Astrocyte (in vitro differentiated cells and primary cell): ENCODE data around the gene MYH11. TPM values are rescaled to one million over a fixed set of nuclear protein-coding genes. Genes with fewer than 3 reads are reported as not detected.

ENCODE experiments used
- DNase-seq: peaks from one replicate; pipeline ENCODE4 v3.0.0-alpha.2; 2010; ENCODE audit warnings: low read depth
- FAIRE-seq: peaks from 2 replicates; lab custom pipeline; 2011; peaks lifted over from hg19 to GRCh38; lab: Jason Lieb, UNC
- H2AFZ ChIP-seq: 2 replicates; pipeline ENCODE4 v1.6.0; 2012; ENCODE audit warnings: low read depth, low read length, inconsistent platforms
- H3K27ac ChIP-seq: 2 replicates; pipeline ENCODE4 v1.5.1; 2011; ENCODE audit warnings: low read depth, low read length, inconsistent platforms
- H3K27me3 ChIP-seq: 2 replicates; pipeline ENCODE4 v1.6.0; 2011; ENCODE audit warnings: low read length, inconsistent platforms; ENCODE audit not compliant: insufficient read depth
- H3K36me3 ChIP-seq: 2 replicates; pipeline ENCODE4 v1.5.1; 2011; ENCODE audit warnings: low read length, inconsistent platforms; ENCODE audit not compliant: insufficient read depth
- H3K4me1 ChIP-seq: 2 replicates; pipeline ENCODE4 v1.5.1; 2011; ENCODE audit warnings: low read length, inconsistent platforms; ENCODE audit not compliant: insufficient read depth
- H3K4me2 ChIP-seq: 2 replicates; pipeline ENCODE4 v1.6.0; 2012; ENCODE audit warnings: low read length, inconsistent platforms
- H3K4me3 ChIP-seq: 2 replicates; pipeline ENCODE4 v1.5.1; 2011; ENCODE audit warnings: low read depth, mild to moderate bottlenecking, low read length, inconsistent platforms; ENCODE audit not compliant: insufficient read depth
- H3K79me2 ChIP-seq: 2 replicates; pipeline ENCODE4 v1.6.0; 2012; ENCODE audit warnings: mild to moderate bottlenecking, low read length, inconsistent platforms; ENCODE audit not compliant: insufficient read depth
- H3K9ac ChIP-seq: 2 replicates; pipeline ENCODE4 v1.6.0; 2012; ENCODE audit warnings: mild to moderate bottlenecking, low read length, inconsistent platforms
- H3K9me3 ChIP-seq: 2 replicates; pipeline ENCODE4 v1.5.1; 2012; ENCODE audit warnings: low read depth, mild to moderate bottlenecking, low read length, inconsistent platforms; ENCODE audit not compliant: insufficient read depth
- H4K20me1 ChIP-seq: 2 replicates; pipeline ENCODE4 v1.6.0; 2012; ENCODE audit warnings: low read length, inconsistent platforms; ENCODE audit not compliant: insufficient read depth
- H3K27ac Mint-ChIP-seq: one replicate; pipeline ENCODE4 v1.8.0; 2021; ENCODE audit warnings: mild to moderate bottlenecking, mixed read lengths; ENCODE audit not compliant: unreplicated experiment
- H3K27me3 Mint-ChIP-seq: one replicate; pipeline ENCODE4 v1.8.0; 2021; ENCODE audit warnings: low read depth, mixed read lengths; ENCODE audit not compliant: unreplicated experiment
- H3K36me3 Mint-ChIP-seq: one replicate; pipeline ENCODE4 v1.8.0; 2021; ENCODE audit warnings: low read depth, mixed read lengths; ENCODE audit not compliant: unreplicated experiment
- H3K4me1 Mint-ChIP-seq: one replicate; pipeline ENCODE4 v1.8.0; 2021; ENCODE audit warnings: low read depth, mixed read lengths; ENCODE audit not compliant: unreplicated experiment
- H3K4me3 Mint-ChIP-seq: one replicate; pipeline ENCODE4 v1.8.0; 2021; ENCODE audit warnings: mild to moderate bottlenecking, moderate library complexity, mixed read lengths; ENCODE audit not compliant: unreplicated experiment
- H3K9me3 Mint-ChIP-seq: one replicate; pipeline ENCODE4 v1.8.0; 2021; ENCODE audit warnings: mild to moderate bottlenecking, mixed read lengths; ENCODE audit not compliant: unreplicated experiment
- CTCF ChIP-seq: IDR thresholded peaks from 2 replicates; pipeline ENCODE4 v1.5.1; 2011; ENCODE audit warnings: low read depth, mild to moderate bottlenecking, inconsistent platforms, low read length, moderate library complexity; ENCODE audit not compliant: insufficient read depth
- EZH2 ChIP-seq: IDR thresholded peaks from 2 replicates; pipeline ENCODE4 v1.6.1; 2012; ENCODE audit warnings: mild to moderate bottlenecking, low read length, inconsistent platforms; ENCODE audit not compliant: insufficient read depth
- total RNA-seq: library from RNA; stranded (reverse); gene quantifications from 2 replicates; pipeline ENCODE4 v1.2.1, GENCODE V29; 2021

MYH11 gene
- total RNA-seq, 1 donor from 2014 or later, result 1.0 TPM

DNA sequence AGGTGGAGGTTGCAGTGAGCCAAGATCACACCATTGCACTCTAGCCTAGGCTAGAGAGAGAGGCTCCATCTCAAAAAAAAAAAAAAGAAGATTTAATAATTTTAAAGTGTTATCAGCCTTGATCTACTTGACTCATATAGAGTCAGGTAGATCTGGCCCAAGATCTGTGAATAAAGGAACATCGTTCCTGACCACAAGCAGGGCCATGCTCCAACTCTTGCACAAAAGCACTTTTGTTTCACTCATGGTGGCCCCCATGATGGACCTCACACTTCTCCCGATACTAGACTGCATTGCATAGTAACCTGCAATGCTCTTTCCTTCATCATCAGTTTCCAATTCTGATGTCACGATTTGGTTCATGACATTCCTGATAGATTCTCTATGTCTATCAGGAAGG lies 5.2 kb upstream of the MYH11 start:
- Histone ChIP-seq H3K4me1 (no peaks in the 10 kb centered on the region), H3K4me3 (no peak overlapping the region), H3K27ac (no peak overlapping the region), H4K20me1 (no peaks in the 10 kb centered on the region), H3K9me3 (no peaks in the 10 kb centered on the region), H3K27me3 (peaks cover 10% of the 10 kb centered on the region), H2AFZ (no peak overlapping the region), H3K9ac (no peak overlapping the region), H3K36me3 (peaks cover 6% of the 10 kb centered on the region), H3K4me2 (no peak overlapping the region), H3K79me2 (no peaks in the 10 kb centered on the region)
- peaks cover 5% of the 10 kb centered on the region for H3K4me1 Mint-ChIP-seq
- no peaks in the 10 kb centered on the region for H3K9me3 Mint-ChIP-seq
- no peak overlapping the region for H3K4me3 Mint-ChIP-seq
- H3K27ac Mint-ChIP-seq, result no peak overlapping the region
- TF ChIP-seq CTCF, result no peak
- no peak for TF ChIP-seq EZH2
- DNase-seq (no peak), FAIRE-seq (no peak)
- H3K36me3 Mint-ChIP-seq, result no peaks in the 10 kb centered on the region
- H3K27me3 Mint-ChIP-seq, result peaks cover 8% of the 10 kb centered on the region

- Histone ChIP-seq H3K79me2 (no peaks in the 10 kb centered on the region), H3K4me2 (no peak overlapping the region), H2AFZ (no peak overlapping the region), H4K20me1 (no peaks in the 10 kb centered on the region), H3K4me3 (no peak overlapping the region), H3K27me3 (peaks cover 39% of the 10 kb centered on the region), H3K27ac (no peak overlapping the region), H3K9ac (no peak overlapping the region), H3K36me3 (no peaks in the 10 kb centered on the region), H3K9me3 (no peaks in the 10 kb centered on the region), H3K4me1 (no peaks in the 10 kb centered on the region)
- H3K9me3 Mint-ChIP-seq, result no peaks in the 10 kb centered on the region
- peaks cover 33% of the 10 kb centered on the region for H3K27me3 Mint-ChIP-seq
- DNase-seq, result no peak
- no peak overlapping the region for H3K27ac Mint-ChIP-seq
- peak overlapping the region; percentile 16 for H3K4me3 Mint-ChIP-seq
- no peak for TF ChIP-seq EZH2
- no peaks in the 10 kb centered on the region for H3K36me3 Mint-ChIP-seq
- FAIRE-seq, result no peak
- peaks cover 5% of the 10 kb centered on the region for H3K4me1 Mint-ChIP-seq
Measured at GRCh38 chr16:15858921-15859668, 2.3 kb upstream of the MYH11 start.

DNA sequence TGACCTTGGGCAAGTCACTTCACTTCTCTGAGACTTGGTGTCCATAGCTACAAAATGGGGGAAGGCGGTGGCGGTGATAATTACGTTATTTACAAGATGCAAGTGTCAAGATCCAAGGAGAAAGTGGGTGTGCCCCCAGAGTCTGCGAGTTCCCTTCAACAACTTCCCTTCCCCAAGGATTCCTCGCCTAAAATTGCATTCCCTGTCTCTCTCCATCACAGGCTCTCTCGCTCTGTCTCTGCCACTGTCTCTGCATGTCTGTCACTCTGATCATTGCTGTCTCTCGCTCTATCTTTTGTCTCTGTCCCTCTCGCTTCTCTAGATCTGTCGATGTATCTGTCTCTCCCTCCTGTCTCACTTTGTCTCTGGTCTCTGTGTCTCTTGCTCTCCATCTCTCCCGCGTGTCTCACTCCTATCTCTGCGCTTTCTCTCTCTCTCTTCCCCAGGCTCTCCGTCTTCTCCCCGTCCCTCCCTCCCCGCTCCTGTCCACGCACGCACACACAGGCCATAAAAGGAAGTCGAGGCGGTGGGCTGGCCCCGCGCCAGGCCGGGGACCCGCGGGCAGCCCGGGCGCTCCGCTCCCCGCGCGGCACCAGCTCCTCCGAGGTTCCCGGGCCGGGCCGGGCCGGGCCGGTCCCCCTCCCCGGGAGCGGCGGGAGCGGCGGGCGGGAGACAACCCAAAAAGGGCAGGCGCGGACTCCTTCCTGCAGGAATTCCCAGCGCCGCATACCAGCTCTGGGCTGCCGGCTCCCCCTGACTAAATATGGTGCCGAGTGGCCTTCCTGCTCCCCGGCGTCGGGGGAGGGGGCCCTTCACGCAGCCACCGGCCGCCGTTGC lies 1.1 kb upstream of the MYH11 start:
- FAIRE-seq, result no peak
- Mint-ChIP-seq H3K4me1 (peaks cover 5% of the 10 kb centered on the region), H3K36me3 (no peaks in the 10 kb centered on the region), H3K27ac (peak overlapping the region; percentile 44), H3K4me3 (peak overlapping the region; percentile 87), H3K9me3 (peaks cover 3% of the 10 kb centered on the region), H3K27me3 (peaks cover 41% of the 10 kb centered on the region)
- peak; percentile 48 for DNase-seq
- H3K79me2 ChIP-seq, result no peaks in the 10 kb centered on the region
- peak overlapping the region; percentile 100 for H3K4me2 ChIP-seq
- H3K27me3 ChIP-seq, result peaks cover 46% of the 10 kb centered on the region
- peak overlapping the region; percentile 61 for H3K4me3 ChIP-seq
- H2AFZ ChIP-seq, result peak overlapping the region; percentile 95
- H4K20me1 ChIP-seq, result no peaks in the 10 kb centered on the region
- H3K9ac ChIP-seq, result peak overlapping the region; percentile 65
- no peak overlapping the region for H3K27ac ChIP-seq
- H3K4me1 ChIP-seq, result no peaks in the 10 kb centered on the region
- H3K36me3 ChIP-seq, result no peaks in the 10 kb centered on the region
- TF ChIP-seq CTCF, result no peak
- TF ChIP-seq EZH2, result no peak
- no peaks in the 10 kb centered on the region for H3K9me3 ChIP-seq
